Myocyte (in vitro differentiated cells): ENCODE measurements around the gene ARHGDIG. TPM values are rescaled to one million over a fixed set of nuclear protein-coding genes. Genes with fewer than 3 reads are reported as not detected.

Experiments
- DNase-seq: peaks from one replicate; pipeline ENCODE4 v3.0.0-alpha.2; 2012; ENCODE audit warnings: low read depth
- total RNA-seq: library from RNA; depleted of rRNA; stranded (reverse); fragments of >200 nt; gene quantifications from 2 replicates; pipeline ENCODE4 v1.2.3, GENCODE V29; 2014

Gene ARHGDIG
- total RNA-seq, 1 donor from 2014 or later: 0.48 TPM

DNA sequence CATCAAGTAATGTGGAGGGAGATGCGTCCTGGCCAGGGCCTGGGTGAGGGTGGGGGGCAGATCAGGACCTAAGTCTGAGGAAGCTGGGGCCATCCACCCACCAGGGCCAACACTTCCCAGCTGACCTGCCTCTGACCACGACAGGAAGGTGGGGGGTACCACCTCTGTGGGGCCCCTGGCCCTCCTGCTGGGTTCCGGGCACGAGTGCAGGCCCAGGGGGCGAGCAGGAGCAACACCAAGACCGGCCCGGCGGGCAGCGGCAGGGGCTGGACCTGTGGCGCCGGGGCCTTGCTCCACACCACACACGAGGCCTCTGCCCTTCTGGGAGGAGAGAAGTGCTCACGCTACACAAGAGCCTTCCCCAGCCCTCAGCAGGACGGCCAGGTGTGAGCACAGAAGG lies 15.9 kb downstream of the ARHGDIG start:
- no peak for DNase-seq

DNA sequence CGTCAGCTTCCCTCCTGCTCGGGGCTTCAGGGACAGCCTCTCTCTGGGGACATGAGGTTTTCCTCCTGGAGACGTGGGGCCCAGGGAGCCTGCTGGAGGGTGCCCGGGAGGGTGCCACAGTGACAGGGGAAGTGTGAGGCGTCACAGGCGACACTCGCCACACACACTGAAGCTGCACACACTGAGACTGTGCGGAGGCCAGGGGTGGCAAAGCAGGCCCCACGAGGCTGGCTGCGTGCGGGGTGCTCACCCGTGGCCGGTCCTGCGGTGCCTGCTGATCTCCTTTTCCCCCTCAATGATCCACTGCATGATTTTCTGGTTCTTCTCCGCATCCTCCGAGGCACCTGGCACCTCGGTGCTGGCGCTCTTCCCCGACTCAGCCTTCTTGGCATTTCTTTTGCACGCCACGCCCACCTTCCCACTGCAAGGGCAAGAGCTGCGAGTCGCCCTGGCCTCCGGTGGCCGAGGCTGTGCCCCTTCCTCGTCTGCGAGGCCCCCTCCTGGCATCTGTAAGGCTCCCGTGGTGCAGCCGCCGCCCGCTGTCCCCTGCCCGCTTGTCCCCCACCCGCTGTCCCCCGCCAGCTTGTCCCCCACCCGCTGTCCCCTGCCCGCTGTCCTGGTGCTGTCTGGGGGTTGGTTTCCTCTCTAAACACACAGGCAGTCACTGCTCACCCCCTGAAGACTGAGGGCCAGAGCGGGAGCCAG lies 16.6 kb downstream of the ARHGDIG start:
- DNase-seq: no peak

DNA sequence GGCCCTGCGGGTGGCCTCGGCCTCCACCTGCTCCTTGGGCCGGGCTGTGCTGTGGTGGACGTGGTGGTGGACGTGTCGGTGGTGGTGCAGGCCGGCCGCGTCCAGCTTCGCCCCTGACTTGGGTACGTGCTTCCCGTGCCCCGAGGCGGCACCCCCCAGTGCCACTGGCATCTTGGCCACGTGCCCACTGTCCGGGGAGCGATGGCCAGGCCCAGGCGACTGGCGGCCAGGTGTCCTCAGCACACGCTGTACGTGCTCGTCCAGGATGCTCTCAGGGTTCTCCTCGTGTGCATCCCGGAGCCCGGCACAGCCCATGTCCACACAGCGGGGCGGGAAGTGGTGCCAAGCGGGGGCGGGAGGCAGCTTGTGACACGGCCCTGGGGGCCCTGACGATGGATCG lies 17.4 kb downstream of the ARHGDIG start:
- no peak for DNase-seq

DNA sequence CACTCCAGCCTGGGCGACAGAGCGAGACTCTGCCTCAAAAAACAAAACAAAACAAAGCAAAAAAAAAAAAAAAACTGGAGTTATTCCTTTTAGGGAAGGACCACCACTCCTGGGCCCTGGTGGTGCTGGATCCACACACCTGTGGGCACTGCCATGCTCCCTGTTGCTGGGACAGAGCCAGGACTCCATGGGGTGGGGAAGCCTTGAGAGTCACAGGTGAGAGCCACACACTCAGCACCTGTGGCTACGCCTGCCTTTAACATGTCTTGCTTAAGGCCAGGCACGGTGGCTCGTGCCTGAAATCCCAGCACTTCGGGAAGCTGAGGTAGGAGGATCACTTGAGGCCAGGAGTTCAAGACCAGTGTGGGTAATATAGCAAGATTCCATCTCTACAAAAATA lies 20.8 kb downstream of the ARHGDIG start:
- DNase-seq: no peak

- no peak for DNase-seq
Observed at GRCh38 chr16:301950-302349, 21.6 kb downstream of the ARHGDIG start.

DNA sequence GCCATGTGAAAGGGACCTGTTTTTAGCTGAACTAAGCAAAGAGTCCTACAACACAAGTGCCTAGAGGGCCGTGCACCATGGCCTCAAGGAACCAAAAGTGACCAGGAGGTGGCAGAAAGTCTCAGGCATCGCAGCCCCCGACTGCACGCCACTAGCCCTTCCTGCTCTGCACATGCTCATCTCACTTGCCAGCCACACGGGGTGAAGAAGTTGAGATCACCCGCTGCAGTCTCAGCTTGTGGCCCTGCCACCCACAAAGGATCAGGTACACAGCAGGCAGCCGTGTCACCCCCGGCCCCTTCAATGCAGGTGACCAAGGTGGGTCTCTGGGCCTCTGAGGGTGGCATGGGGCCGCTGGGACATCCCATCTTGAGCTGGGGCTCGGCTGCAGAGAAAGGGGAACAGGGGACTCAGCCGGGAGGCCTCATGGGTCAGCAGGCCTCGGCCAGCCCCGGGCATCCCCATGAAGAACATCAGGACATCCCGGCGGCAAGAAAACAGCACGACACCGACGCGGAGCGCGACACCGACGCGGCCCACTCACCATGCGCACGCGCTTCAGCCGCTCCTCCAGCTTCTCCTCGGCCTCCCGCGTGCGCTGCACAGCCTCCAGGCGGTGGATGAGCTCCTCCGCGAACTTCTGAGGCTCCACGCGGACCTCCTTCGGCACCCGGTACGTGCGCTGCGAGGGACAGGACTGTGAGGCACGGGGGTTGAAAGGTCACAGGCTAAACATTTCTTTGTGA lies 23.5 kb downstream of the ARHGDIG start:
- no peak for DNase-seq

- no peak for DNase-seq
Observed at GRCh38 chr16:305916-306626, 25.7 kb downstream of the ARHGDIG start.

DNA sequence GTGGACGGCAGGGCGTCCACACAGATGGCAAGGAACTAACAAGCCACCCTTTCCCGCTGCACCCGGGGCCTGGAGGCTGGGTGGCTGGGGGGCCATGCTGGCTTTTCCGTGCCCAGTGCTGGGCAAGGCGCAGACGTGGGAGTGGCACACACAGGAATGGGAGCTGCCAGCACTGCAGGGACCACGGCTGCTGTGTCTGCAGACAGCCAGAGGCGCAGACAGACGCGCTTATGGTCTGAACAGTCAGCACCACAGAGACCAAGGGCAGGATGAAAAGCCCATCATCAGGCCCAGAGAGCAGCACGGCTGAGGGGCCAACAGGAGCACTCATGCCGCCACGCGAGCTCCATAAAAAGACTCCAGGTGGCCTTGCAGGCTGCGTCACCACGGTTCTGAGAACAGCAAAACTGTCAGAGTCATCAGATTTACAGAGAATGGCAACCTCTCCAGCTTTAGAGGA lies 26.6 kb downstream of the ARHGDIG start:
- no peak for DNase-seq

- DNase-seq: no peak
Observed at GRCh38 chr16:307691-308312, 27.4 kb downstream of the ARHGDIG start.

GRCh38 chr16:309476-309875 lies 29.1 kb downstream of the ARHGDIG start:
- DNase-seq: no peak

GRCh38 chr16:311725-312124 lies 31.3 kb downstream of the ARHGDIG start:
- DNase-seq: no peak

DNA sequence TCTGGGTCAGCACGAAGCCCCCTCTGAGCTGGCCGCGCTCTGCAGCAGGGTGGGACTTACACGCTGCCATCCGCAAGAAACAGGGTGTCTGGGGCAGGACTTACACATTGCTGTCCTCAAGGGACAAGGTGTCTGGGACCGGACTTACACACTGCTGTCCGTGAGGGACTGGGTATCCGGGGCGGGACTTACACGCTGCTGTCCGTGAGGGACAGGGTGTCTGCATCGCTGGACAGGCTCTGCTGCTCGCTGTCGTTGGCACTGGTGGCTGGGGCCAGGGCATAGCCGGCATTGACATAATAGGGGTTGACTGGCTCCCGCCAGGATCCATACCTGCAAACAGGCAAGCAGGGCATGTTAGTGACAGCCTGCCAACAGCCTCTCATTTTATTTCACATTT lies 34.0 kb downstream of the ARHGDIG start:
- DNase-seq: no peak

GRCh38 chr16:314795-315299 lies 34.5 kb downstream of the ARHGDIG start:
- no peak for DNase-seq

DNA sequence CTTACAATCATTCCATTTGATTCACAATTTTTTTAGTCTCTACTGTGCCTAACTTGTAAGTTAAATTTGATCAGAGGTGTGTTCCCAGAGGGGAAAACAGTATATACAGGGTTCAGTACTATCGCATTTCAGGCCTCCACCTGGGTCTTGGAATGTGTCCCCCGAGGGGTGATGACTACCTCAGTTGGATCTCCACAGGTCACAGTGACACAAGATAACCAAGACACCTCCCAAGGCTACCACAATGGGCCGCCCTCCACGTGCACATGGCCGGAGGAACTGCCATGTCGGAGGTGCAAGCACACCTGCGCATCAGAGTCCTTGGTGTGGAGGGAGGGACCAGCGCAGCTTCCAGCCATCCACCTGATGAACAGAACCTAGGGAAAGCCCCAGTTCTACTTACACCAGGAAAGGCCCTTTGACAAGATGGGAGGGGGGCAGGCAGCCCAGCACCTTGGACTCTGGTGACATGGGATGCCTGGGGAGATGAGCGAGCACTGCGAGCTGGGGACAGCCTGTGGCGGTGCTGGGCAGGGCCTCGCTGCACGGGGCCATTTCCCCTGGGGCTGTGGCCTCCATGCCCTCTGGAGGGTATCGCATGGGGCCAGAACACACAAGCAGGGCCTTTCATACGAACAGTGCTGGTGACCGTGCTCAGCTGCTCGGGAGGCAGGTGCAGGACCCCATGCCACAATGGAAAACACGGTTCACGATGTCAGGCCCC lies 36.5 kb downstream of the ARHGDIG start:
- no peak for DNase-seq

- DNase-seq: no peak
Observed at GRCh38 chr16:317583-317982, 37.2 kb downstream of the ARHGDIG start.

- DNase-seq: no peak
Observed at GRCh38 chr16:318628-319027, 38.2 kb downstream of the ARHGDIG start.

GRCh38 chr16:320206-320605 lies 39.8 kb downstream of the ARHGDIG start:
- DNase-seq: no peak

GRCh38 chr16:321532-321931 lies 41.1 kb downstream of the ARHGDIG start:
- DNase-seq: no peak

DNA sequence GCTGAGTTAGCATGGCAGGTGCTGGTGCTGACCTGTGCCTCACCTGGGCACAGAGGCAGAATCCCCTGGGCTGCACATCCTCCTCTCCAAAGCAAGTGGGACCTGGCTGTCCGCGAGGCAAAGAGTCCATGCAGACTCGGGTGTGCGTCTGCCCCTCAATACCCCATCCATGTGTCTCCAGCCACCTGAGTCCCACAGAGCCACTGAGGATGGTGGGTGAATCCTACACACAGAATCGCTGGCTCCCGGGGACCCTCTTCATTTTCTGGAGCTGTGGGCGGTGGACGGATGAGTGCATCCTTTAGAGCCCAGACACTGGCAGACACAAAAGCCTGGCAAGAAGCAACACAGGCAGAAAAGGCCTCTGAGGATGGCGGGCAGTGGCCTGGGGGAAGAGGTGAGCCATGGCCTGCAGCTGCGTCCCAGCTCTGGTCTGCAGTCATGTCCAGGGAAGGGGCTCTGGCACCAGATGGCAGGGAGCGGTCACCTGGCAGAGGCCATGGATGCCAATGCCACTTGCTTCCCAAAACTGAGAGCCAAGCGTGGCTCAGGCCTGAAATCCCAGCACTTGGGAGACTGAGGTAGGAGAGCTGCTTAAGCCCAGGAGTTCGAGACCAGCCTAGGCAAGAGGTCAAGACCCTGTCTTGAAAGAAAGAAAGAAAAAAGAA lies 42.2 kb downstream of the ARHGDIG start:
- DNase-seq: no peak

GRCh38 chr16:324201-324450 lies 43.7 kb downstream of the ARHGDIG start:
- no peak for DNase-seq
